Keratinocyte (primary cell): ENCODE measurements around the gene AGTRAP. TPM values are rescaled to one million over a fixed set of nuclear protein-coding genes. Genes with fewer than 3 reads are reported as not detected.

ENCODE experiments used
- DNase-seq: peaks from one replicate; pipeline ENCODE4 v3.0.0-alpha.2; 2011; ENCODE audit warnings: low read depth, missing footprints, low spot score
- FAIRE-seq: peaks from 2 replicates; lab custom pipeline; 2011; peaks lifted over from hg19 to GRCh38; lab: Jason Lieb, UNC
- H2AFZ ChIP-seq: 2 replicates; pipeline ENCODE4 v1.6.0; 2012; ENCODE audit warnings: low read length, control low read depth, inconsistent platforms; ENCODE audit not compliant: control insufficient read depth
- H3K27ac ChIP-seq: 2 replicates; pipeline ENCODE4 v1.5.1; 2011; ENCODE audit warnings: low read length; ENCODE audit not compliant: control insufficient read depth, insufficient read depth
- H3K27me3 ChIP-seq: 3 replicates; pipeline ENCODE4 v1.6.0; 2011; ENCODE audit warnings: low read length; ENCODE audit not compliant: control insufficient read depth, insufficient read depth; ENCODE audit errors: extremely low read depth
- H3K36me3 ChIP-seq, 2 experiments: 2 replicates in 1 of 2; 3 replicates in 1 of 2; pipeline ENCODE4 v1.5.1; 2011; ENCODE audit warnings: low read length in 2 of 2, mild to moderate bottlenecking in 1 of 2; ENCODE audit not compliant: control insufficient read depth in 2 of 2, insufficient read depth in 2 of 2; ENCODE audit errors: extremely low read depth in 1 of 2
- H3K4me1 ChIP-seq: 3 replicates; pipeline ENCODE4 v1.5.1; 2011; ENCODE audit warnings: low read length; ENCODE audit not compliant: control insufficient read depth, insufficient read depth; ENCODE audit errors: extremely low read depth
- H3K4me2 ChIP-seq: 3 replicates; pipeline ENCODE4 v1.6.0; 2011; ENCODE audit warnings: low read depth, low read length; ENCODE audit not compliant: control insufficient read depth, insufficient read depth; ENCODE audit errors: extremely low read depth
- H3K4me3 ChIP-seq, 3 experiments: fragments of 200-600 bp in 1 of 3; sonication (generic) in 1 of 3; 2 replicates in 2 of 3; 3 replicates in 1 of 3; pipeline ENCODE4 v1.5.1; 2011 to 2016; ENCODE audit warnings: low read length in 3 of 3, mild to moderate bottlenecking in 3 of 3, control low read depth in 2 of 3, inconsistent platforms in 1 of 3, low read depth in 1 of 3, mixed read lengths in 1 of 3, mixed run types in 1 of 3, moderate library complexity in 1 of 3; ENCODE audit not compliant: control insufficient read depth in 2 of 3, insufficient read depth in 2 of 3; ENCODE audit errors: extremely low read depth in 1 of 3
- H3K79me2 ChIP-seq: 2 replicates; pipeline ENCODE4 v1.6.0; 2012; ENCODE audit warnings: low read length; ENCODE audit not compliant: control insufficient read depth, insufficient read depth
- H3K9ac ChIP-seq: 3 replicates; pipeline ENCODE4 v1.6.0; 2011; ENCODE audit warnings: low read length; ENCODE audit not compliant: control insufficient read depth, insufficient read depth; ENCODE audit errors: extremely low read depth
- H3K9me1 ChIP-seq: 3 replicates; pipeline ENCODE4 v1.6.0; 2011; ENCODE audit warnings: low read length; ENCODE audit not compliant: control insufficient read depth, insufficient read depth; ENCODE audit errors: extremely low read depth
- H3K9me3 ChIP-seq: 2 replicates; pipeline ENCODE4 v1.5.1; 2012; ENCODE audit warnings: low read depth, low read length; ENCODE audit not compliant: control insufficient read depth
- H4K20me1 ChIP-seq: 3 replicates; pipeline ENCODE4 v1.6.0; 2011; ENCODE audit warnings: low read length; ENCODE audit not compliant: control insufficient read depth, insufficient read depth; ENCODE audit errors: extremely low read depth
- CTCF ChIP-seq, 3 experiments: IDR thresholded peaks in 1 of 3; conservative IDR thresholded peaks in 1 of 3; optimal IDR thresholded peaks in 1 of 3; 2 replicates in 2 of 3; 3 replicates in 1 of 3; pipeline versions ENCODE3 to v1.5.1; 2011; ENCODE audit warnings: low read length in 3 of 3, mild to moderate bottlenecking in 3 of 3, moderate library complexity in 2 of 3, control low read depth in 1 of 3, inconsistent platforms in 1 of 3; ENCODE audit not compliant: insufficient read depth in 2 of 3; ENCODE audit errors: extremely low read depth in 1 of 3
- EZH2 ChIP-seq: IDR thresholded peaks from one replicate; pipeline ENCODE4 v1.6.1; 2012; ENCODE audit warnings: inconsistent platforms, mild to moderate bottlenecking, low read length, moderate library complexity
- dilution Hi-C: fragments of 300-500 bp; cut with MboI; formaldehyde crosslinking; loops from one replicate; pipeline ENCODE4 v1.7.0; 2020; ENCODE audit warnings: low sequenced_read_pairs; ENCODE audit not compliant: extremely low pct_ligation_motif_present
- polyA plus RNA-seq, 5 experiments: library from polyadenylated mRNA; depleted of rRNA in 3 of 5; stranded (reverse) in 3 of 5; stranded (forward) in 1 of 5; unstranded in 1 of 5; fragments of >200 nt; gene quantifications; 1 replicate in 1 of 5; 2 replicates in 3 of 5; 3 replicates in 1 of 5; pipeline versions ENCODE4 v1.2.1 to v1.2.3, GENCODE V29; 2011 to 2012; ENCODE audit warnings: missing spikeins in 2 of 5, low read depth in 1 of 5, low replicate concordance in 1 of 5

AGTRAP gene
- polyA plus RNA-seq, 1 donor (not counting 4 experiments of a cell fraction or from before 2014, with no cell fraction given), result 36.7 TPM

- Histone ChIP-seq H3K4me2 (no peak overlapping the region), H3K27ac (no peak overlapping the region), H3K9me1 (no peaks in the 10 kb centered on the region), H3K27me3 (peaks cover 4% of the 10 kb centered on the region), H3K36me3 (no peaks in the 10 kb centered on the region), H2AFZ (no peak overlapping the region), H3K9ac (no peak overlapping the region), H3K4me3 (no peak overlapping the region), H3K9me3 (no peaks in the 10 kb centered on the region), H3K79me2 (no peaks in the 10 kb centered on the region), H4K20me1 (no peaks in the 10 kb centered on the region), H3K4me1 (peaks cover 9% of the 10 kb centered on the region)
- dilution Hi-C loops, result no loop called here
- FAIRE-seq (no peak), DNase-seq (no peak)
- no peak for TF ChIP-seq EZH2
- no peak for TF ChIP-seq CTCF (optimal IDR thresholded peaks at IDR 0.05 in 1 of 3, IDR thresholded peaks at IDR 0.05 in 1 of 3, conservative IDR thresholded peaks at IDR 0.05 in 1 of 3; ENCODE audit: extremely low read depth in 1 of 3, insufficient read depth in 2 of 3, low read length in 3 of 3)
These were observed 13.4 kb upstream of the AGTRAP start for GRCh38 chr1:11722538-11722937.

GRCh38 chr1:11725616-11726015 is 10.3 kb upstream of the AGTRAP start:
- no peaks in the 10 kb centered on the region for H3K36me3 ChIP-seq
- no peaks in the 10 kb centered on the region for H3K79me2 ChIP-seq
- no peaks in the 10 kb centered on the region for H3K9me3 ChIP-seq
- no peak overlapping the region for H3K9ac ChIP-seq
- DNase-seq (no peak), FAIRE-seq (no peak)
- H3K27ac ChIP-seq, result no peak overlapping the region
- H3K9me1 ChIP-seq, result no peaks in the 10 kb centered on the region
- peaks cover 4% of the 10 kb centered on the region for H3K27me3 ChIP-seq
- no peak overlapping the region for H3K4me2 ChIP-seq
- H2AFZ ChIP-seq, result no peak overlapping the region
- H4K20me1 ChIP-seq, result no peaks in the 10 kb centered on the region
- dilution Hi-C loops, result no loop called here
- no peak for TF ChIP-seq CTCF (optimal IDR thresholded peaks at IDR 0.05 in 1 of 3, IDR thresholded peaks at IDR 0.05 in 1 of 3, conservative IDR thresholded peaks at IDR 0.05 in 1 of 3; ENCODE audit: extremely low read depth in 1 of 3, insufficient read depth in 2 of 3, low read length in 3 of 3)
- no peak overlapping the region for H3K4me3 ChIP-seq
- peaks cover 2% of the 10 kb centered on the region for H3K4me1 ChIP-seq
